ENCODE results near the gene NMD3.

The NMD3 gene

GRCh38 chr3:161220850-161221753, at the start of gene NMD3:
Gene NMD3 (plus strand): TSS chr3:161221311. CDS start chr3:161222014, 703 bp downstream.
- TF ChIP-seq, protein P1, sequence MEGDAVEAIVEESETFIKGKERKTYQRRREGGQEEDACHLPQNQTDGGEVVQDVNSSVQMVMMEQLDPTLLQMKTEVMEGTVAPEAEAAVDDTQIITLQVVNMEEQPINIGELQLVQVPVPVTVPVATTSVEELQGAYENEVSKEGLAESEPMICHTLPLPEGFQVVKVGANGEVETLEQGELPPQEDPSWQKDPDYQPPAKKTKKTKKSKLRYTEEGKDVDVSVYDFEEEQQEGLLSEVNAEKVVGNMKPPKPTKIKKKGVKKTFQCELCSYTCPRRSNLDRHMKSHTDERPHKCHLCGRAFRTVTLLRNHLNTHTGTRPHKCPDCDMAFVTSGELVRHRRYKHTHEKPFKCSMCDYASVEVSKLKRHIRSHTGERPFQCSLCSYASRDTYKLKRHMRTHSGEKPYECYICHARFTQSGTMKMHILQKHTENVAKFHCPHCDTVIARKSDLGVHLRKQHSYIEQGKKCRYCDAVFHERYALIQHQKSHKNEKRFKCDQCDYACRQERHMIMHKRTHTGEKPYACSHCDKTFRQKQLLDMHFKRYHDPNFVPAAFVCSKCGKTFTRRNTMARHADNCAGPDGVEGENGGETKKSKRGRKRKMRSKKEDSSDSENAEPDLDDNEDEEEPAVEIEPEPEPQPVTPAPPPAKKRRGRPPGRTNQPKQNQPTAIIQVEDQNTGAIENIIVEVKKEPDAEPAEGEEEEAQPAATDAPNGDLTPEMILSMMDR (IDR thresholded peaks at IDR 0.05; ENCODE audit: low read depth, low read length): no peak
- DNase-seq (ENCODE audit: extremely low read depth, low read depth): peak; percentile 84

GRCh38 chr3:161171639-161172552, 49.2 kb upstream of the NMD3 start:
- TF ChIP-seq, protein P1 (IDR thresholded peaks at IDR 0.05; ENCODE audit: low read depth, low read length): peak; percentile 26
- DNase-seq (ENCODE audit: extremely low read depth, low read depth): no peak

DNA sequence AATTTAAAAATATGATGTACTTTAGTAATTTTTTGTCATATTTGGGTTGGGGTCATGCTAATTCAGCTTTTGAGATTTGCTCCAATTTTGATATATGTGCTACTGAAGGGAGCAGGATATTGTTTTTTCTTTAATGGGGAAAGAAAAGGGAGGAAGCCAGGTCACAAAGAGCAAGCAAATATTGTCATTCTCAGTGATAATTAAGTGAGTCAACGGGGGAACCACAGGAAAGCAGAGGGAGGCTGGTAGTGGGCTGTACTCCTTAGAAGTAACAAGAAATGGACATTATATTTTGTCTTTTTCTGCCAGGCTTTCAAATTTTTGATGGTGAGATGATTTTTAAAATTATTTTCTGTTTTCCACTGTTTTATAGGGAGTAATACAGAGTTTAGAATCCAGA, 45.6 kb upstream of the NMD3 start:
- TF ChIP-seq, protein P1 (IDR thresholded peaks at IDR 0.05; ENCODE audit: low read depth, low read length): no peak
- no peak for DNase-seq (ENCODE audit: extremely low read depth, low read depth)

DNA sequence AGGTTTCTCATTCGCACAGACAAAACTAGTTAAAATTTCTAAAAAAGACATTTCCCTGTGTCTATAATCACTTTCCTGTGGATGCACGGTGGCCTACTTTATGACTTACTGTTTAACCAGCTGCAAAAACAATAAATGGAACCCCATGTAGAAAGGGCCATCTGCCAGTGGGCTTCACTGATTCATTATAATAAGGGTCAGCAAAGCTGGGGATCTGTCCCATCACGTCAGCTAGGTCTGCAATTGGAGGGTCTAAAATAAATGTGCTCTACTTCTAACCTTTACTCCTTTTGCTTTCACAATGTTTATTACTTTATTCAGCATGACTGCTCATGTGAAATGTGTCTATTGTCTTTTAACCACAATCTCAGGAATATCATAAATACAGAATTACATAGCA, 43.1 kb upstream of the NMD3 start:
- TF ChIP-seq, protein P1 (IDR thresholded peaks at IDR 0.05; ENCODE audit: low read depth, low read length): no peak
- no peak for DNase-seq (ENCODE audit: extremely low read depth, low read depth)

GRCh38 chr3:161181371-161181770, 39.7 kb upstream of the NMD3 start:
- DNase-seq (ENCODE audit: extremely low read depth, low read depth): peak; percentile 31

- DNase-seq (ENCODE audit: extremely low read depth, low read depth): no peak
- TF ChIP-seq, protein P1 (IDR thresholded peaks at IDR 0.05; ENCODE audit: low read depth, low read length): no peak
Measured at GRCh38 chr3:161187046-161187445, 34.1 kb upstream of the NMD3 start.

DNA sequence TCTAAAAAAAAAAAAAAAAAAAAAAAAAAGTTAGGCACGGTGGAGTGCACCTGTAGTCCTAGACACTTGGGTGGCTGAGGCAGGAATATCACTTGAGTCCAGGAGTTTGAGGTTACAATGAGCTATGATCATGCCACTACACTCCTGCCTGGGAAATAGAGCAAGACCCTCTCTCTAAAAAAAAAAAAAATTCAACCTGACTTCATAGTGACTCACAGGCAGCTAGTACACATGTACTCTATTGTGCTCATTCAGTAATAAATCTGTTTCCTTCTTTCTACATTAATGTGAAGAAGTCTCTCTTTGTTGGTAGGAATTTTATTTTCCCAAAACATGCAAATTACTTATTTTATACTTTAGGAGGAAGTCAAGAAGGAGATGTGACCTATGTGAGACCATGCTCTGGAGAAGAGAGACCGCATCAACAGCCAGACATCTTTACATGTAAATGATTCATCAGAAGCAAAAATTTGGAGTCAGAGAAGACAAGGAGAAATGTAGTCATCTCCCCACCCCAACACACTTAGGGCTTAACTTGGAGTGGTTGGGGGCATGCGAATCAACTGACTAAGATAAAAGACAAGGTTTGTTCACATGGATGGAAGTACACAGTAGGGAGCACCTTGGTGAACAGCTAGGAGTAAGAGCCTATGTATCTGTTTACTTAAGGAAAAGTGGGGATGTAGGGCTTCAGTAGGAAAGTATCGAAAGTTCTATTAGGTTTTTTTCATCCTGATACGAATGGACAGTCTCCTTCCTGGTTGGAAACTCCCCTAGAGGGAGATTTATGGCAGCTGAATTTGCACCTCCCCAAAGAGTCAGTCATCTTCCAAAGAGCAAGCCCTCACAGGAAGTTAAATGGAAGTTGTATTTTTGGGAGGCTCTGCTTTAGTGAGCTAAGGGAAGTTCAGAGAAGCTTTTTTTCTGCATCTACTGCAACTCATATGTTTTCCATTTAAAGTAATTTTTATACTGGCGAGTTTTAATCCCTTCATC, 23.0 kb upstream of the NMD3 start:
- no peak for DNase-seq (ENCODE audit: extremely low read depth, low read depth)

More for the DNA sequence above, 23.0 kb upstream of the NMD3 start:
- TF ChIP-seq, protein P1 (IDR thresholded peaks at IDR 0.05; ENCODE audit: low read depth, low read length): no peak
